T-helper 22 cell (primary cell): ENCODE results near the gene HADHB.
"Not testable (repeated sequence)": the region's sequence is repeated elsewhere in the genome, so short reads cannot be mapped to it uniquely, and the experiment has no call there.

Experiments
- DNase-seq: peaks from one replicate; pipeline ENCODE4 v3.0.0-alpha.2; 2020; ENCODE audit warnings: low read depth

The HADHB gene

GRCh38 chr2:26297061-26297460 is 52.3 kb downstream of the HADHB start:
- no peak for DNase-seq

- no peak for DNase-seq
Observed at GRCh38 chr2:26298286-26298637, 53.5 kb downstream of the HADHB start.

- no peak for DNase-seq
Observed at GRCh38 chr2:26298638-26299393, 54.1 kb downstream of the HADHB start.

GRCh38 chr2:26299471-26300101 is 54.8 kb downstream of the HADHB start:
- no peak for DNase-seq

GRCh38 chr2:26300234-26300925 is 55.6 kb downstream of the HADHB start:
- DNase-seq: no peak

- DNase-seq: no peak
Observed at GRCh38 chr2:26302846-26303245, 58.1 kb downstream of the HADHB start.

- DNase-seq: not testable (repeated sequence)
Observed at GRCh38 chr2:26305094-26305493, 60.4 kb downstream of the HADHB start.

GRCh38 chr2:26305540-26305939 is 60.8 kb downstream of the HADHB start:
- DNase-seq: no peak

GRCh38 chr2:26309921-26310320 is 65.2 kb downstream of the HADHB start:
- no peak for DNase-seq

- no peak for DNase-seq
Observed at GRCh38 chr2:26312471-26312870, 67.7 kb downstream of the HADHB start.

GRCh38 chr2:26313446-26313845 is 68.7 kb downstream of the HADHB start:
- no peak for DNase-seq

GRCh38 chr2:26314243-26314642 is 69.5 kb downstream of the HADHB start:
- DNase-seq: no peak

GRCh38 chr2:26316041-26316440 is 71.3 kb downstream of the HADHB start:
- DNase-seq: no peak

GRCh38 chr2:26316845-26317244 is 72.1 kb downstream of the HADHB start:
- no peak for DNase-seq

- DNase-seq: no peak
Observed at GRCh38 chr2:26317377-26318105, 72.8 kb downstream of the HADHB start.

- no peak for DNase-seq
Observed at GRCh38 chr2:26318950-26319349, 74.2 kb downstream of the HADHB start.

- DNase-seq: not testable (repeated sequence)
Observed at GRCh38 chr2:26324479-26324878, 79.7 kb downstream of the HADHB start.

GRCh38 chr2:26324903-26325302 is 80.2 kb downstream of the HADHB start:
- no peak for DNase-seq

- DNase-seq: no peak
Observed at GRCh38 chr2:26325851-26326250, 81.1 kb downstream of the HADHB start.

GRCh38 chr2:26326514-26326913 is 81.8 kb downstream of the HADHB start:
- DNase-seq: no peak

- DNase-seq: no peak
Observed at GRCh38 chr2:26327291-26328272, 82.8 kb downstream of the HADHB start.
